Stimulated activated CD8-positive, alpha-beta memory T cell treated with anti-CD3 and anti-CD28 coated beads, Interleukin-15, amount 100 ng/mL, for 24 hours (primary cell): ENCODE data around the gene MAP4.
"Not testable (repeated sequence)": the region's sequence is repeated elsewhere in the genome, so short reads cannot be mapped to it uniquely, and the experiment has no call there.

Experiments
- DNase-seq: peaks from one replicate; pipeline ENCODE4 v3.0.0-alpha.2; 2020; ENCODE audit warnings: low read depth

MAP4 gene

GRCh38 chr3:47846186-47846879 lies 169.9 kb downstream of the MAP4 start:
- DNase-seq, result no peak

DNA sequence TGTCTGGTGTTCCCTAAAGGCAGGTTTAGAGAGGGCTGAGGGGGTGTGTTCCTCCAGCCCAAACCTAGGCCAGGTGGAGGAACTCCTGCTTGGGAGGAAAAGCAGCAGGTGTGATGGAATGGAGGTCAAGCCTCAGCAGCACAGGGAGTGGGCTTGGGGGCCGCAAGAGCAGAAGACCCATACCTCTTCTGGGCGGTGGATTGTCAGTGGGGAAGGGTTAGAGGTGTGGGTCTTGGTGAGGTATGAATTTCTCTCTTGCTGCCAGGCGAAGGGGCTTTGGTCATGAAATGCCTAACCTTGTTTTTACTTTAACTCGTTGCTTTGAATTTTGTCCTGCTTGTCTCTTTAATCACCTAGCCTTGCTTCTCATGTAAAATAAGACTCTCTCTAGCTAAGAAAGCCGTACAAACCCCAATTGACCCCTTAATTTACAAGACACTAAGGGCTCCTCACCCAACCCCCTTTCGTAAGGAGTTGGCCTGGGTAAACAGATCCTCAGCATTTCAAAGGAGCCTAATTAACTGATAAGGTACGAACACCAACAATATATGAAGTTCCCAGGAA lies 174.3 kb downstream of the MAP4 start:
- DNase-seq, result no peak

GRCh38 chr3:47838503-47838902 lies 177.7 kb downstream of the MAP4 start:
- DNase-seq, result no peak

GRCh38 chr3:47836986-47837385 lies 179.2 kb downstream of the MAP4 start:
- DNase-seq, result no peak

GRCh38 chr3:47829482-47829881 lies 186.7 kb downstream of the MAP4 start:
- DNase-seq, result not testable (repeated sequence)

DNA sequence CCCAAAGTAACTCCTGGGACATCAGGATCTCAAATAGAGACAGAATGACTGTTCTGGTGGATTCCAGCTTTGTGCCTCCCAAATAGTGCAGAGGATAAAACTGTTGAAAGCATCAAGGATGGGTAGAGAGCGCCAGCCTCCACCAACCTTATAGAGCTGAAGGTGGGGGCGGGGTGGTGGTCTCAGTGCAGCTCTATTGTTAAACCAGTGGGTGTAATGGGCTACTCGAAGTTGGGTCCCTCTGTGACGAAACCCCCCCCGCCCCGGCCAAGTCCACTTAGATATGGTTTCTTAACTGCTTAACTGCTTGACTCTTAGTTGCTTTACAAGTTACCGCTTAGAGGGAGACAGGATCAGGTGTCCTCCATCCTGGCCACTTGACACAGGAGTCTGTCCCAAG lies 190.6 kb downstream of the MAP4 start:
- DNase-seq, result no peak

GRCh38 chr3:47824541-47825473 lies 191.4 kb downstream of the MAP4 start:
- DNase-seq, result peak; percentile 59

DNA sequence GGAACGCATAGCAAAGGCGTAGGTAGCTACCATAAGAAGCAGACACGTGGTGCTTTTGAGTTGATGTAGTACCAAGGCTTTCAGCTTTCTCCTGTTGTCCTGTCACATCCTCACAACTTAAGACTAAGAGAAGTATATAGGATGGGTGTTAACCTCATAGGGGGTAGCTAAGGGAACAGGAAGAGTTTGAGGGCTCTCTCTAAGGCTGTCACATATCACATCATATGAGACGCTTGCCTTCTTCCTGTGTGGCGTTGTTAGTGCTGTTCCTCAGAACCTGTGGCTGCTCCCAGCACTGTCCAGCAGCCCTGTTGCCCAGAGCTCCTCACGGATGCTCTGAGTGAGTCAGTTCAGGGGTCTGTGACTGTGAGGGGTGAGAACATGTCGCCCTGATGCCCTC lies 198.6 kb downstream of the MAP4 start:
- no peak for DNase-seq

GRCh38 chr3:47813551-47814177 lies 202.6 kb downstream of the MAP4 start:
- DNase-seq, result no peak

DNA sequence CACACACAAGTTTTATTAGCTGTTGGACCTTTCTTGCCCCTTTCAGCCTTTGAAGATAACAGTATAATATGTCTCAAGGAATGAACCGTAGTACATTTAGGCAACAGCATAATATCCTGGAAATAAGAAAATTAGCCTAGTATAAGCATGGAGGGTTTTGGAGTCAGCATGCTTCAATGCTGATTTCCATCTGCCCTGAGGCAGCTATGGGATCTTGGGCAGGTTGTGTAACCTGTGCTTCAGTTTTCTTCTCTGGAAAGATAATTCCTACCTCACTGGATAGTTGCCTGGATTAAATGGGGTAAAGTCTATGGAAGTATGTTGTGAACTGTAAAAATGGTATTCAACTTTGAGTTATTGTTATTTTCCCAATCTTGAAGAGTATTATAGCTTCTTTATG lies 211.6 kb downstream of the MAP4 start:
- DNase-seq, result no peak

DNA sequence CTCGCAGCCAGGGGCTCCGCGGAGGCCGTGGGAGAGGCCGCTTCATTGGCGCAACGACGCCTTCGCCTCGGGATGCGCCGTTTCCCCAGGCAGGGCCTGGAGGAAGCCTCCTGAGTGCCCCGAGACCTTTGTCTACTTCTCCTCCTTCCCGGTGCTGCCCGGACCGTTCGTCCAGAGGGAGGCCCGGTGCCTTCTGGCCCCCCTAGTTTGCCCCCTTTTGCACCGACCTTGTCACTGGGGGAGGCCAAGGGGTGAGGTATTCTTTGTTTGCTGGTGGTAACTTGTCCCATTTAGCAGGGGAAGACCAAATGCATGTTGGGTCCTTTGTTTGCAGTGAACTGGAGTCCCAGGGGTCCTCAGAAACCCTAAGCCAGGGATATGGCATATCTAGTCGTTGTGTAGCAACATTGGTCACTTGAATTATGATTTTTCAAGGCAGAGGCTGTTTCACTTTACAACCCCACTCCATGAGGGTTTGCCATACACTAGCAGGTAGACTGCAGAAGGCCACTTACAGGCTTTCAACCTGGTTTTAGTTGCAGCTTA lies 212.7 kb downstream of the MAP4 start:
- DNase-seq, result peak; percentile 21

DNA sequence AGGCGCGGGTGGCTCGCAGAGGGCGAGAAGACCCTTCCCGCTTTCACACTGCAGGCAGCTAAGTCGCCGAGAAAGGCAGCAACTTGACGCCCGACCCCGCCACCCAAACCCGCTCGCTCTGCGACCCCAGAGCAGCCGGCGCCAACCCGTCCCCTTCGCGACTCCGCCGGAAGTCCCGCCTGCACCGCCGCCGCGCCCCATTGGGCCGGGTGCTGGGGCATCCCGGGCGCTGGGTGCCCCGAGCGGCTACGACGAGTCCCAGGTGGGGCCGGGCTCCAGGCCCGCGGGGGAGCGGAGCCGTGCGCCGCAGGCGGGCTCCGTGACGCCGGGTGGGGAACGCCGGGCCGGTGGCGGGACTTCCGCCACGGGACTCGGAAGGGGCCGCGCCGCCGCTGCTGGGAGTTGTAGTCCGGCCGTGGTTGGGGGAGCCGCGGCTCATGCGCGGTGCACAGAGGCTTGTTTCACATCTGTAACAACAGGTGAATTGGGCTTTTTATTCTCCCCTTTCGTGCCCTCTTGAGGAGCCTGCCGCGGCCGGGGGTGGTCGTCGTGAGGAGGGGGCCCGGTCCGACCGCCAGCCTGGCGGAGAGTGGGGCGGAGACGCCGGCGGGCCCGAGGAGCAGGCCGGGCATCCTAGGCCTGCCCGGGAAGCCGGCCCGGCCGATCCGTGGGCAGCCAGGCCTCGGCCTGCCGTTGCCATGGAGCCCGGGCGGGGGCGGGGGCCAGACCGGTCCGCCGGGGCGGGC lies 213.3 kb downstream of the MAP4 start, which contains the start of gene DHX30:
DHX30 (plus strand) TSS at position 405 of the 746 bp plus-strand sequence. CDS start 7,546 bp downstream, outside the sequence.
- DNase-seq, result peak; percentile 79
